ENCODE results near the gene NSD1. TPM values are rescaled to one million over a fixed set of nuclear protein-coding genes. Genes with fewer than 3 reads are reported as not detected.
A peak's percentile ranks its signal among the peaks of the same experiment; 100 is the strongest.

The NSD1 gene
- total and polyA plus RNA-seq, 2 of the 8 experiments (the other 6 are each of a cell fraction or from before 2014, with no cell fraction given), result 22.8 to 168 TPM

DNA sequence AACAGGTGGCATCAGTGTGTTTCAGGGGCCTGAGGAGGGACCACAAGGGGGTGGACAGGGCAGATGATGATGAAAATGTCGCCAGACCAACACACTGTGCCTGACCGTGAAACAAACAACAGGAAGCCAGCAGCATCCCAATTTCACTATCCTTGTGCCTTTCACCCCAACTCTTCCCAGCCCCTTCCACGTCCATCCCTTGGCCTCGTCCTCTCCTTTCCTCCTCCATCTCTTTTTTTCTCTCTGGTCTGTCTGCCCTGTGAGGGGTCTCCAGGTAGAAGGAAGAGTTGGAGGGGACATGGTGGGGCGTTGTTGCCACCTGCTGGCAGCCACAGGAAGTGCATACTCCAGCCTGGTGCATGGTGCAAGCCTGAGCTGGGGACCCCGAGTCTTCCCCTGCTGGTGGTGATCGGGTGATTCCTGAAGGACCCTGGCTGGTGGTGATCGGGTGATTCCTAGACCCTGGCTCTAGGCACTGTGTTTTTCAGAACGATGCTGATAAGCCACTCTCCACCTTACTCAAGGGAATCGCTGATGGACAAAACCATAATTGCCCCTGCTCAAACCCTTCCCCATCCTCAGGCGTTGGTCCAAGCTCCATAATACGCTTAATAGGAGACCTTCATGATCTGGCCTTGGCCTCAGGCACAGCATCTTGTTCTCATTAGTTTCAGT, 21.7 kb upstream of the NSD1 start:
- H3K56ac ChIP-seq (replicated peaks; ENCODE audit: insufficient read length, low read depth, low read length), result no peak overlapping the region
- H3K14ac ChIP-seq (ENCODE audit: insufficient read length), result no peak overlapping the region
- POLR2A ChIA-PET (ENCODE audit: partially characterized antibody), result interaction anchor here (0.6 to 5.7 kb wide), 9 partner anchors 10 to 292 kb away, joined by 3 to 62 read pairs (median 4); partner anchors contain the start of gene NSD1
- no peak overlapping the region for H3K23ac ChIP-seq (ENCODE audit: insufficient read length)
- H3K27me3 ChIP-seq (replicated peaks in 1 of 4; ENCODE audit: control insufficient read depth in 3 of 4, extremely low read depth in 1 of 4, insufficient read depth in 3 of 4, low read length in 3 of 4), result peaks cover 0 to 4% (median 1%) of the 10 kb centered on the region in 4 experiments; a peak in 2 of 7 replicates
- no peak overlapping the region for H3K18ac ChIP-seq (ENCODE audit: extremely low read depth, low read length)
- no peaks in the 10 kb centered on the region for H3K9me3 ChIP-seq (ENCODE audit: insufficient read depth in 2 of 2, low read depth in 1 of 2, low read length in 1 of 2)
- 49% methylated on average over 12 of the region's 12 CpGs; no CpG with 5 or more reads in 1 of the 2 experiments for WGBS, 2 experiments (ENCODE audit: extremely low coverage in 1 of 2, insufficient coverage in 1 of 2, insufficient read length in 1 of 2, insufficient replicate concordance in 2 of 2, low coverage in 1 of 2, low lambda C conversion rate in 2 of 2, missing lambda C conversion rate in 1 of 2)
- H2BK12ac ChIP-seq (ENCODE audit: low read depth, low read length), result peak overlapping the region; percentile 50; the same call in 1 of the 2 replicates
- H3K23me2 ChIP-seq (ENCODE audit: low read depth, low read length), result no peaks in the 10 kb centered on the region
- H4K91ac ChIP-seq (replicated peaks; ENCODE audit: insufficient read length, low read length), result peak overlapping the region; percentile 5
- H2BK15ac ChIP-seq (ENCODE audit: low read length), result 0 out of 2 replicates have a peak overlapping the region, but pooled peaks have one; percentile 18
- H3K4me1 ChIP-seq (replicated peaks in 1 of 4; ENCODE audit: control insufficient read depth in 3 of 4, insufficient read depth in 4 of 4, low read length in 3 of 4), result peaks cover 0 to 4% (median 4%) of the 10 kb centered on the region in 4 experiments; a peak in 3 of 7 replicates
- no peak overlapping the region for H3K9ac ChIP-seq (replicated peaks in 1 of 4; ENCODE audit: extremely low read depth in 1 of 4, low read depth in 3 of 4, low read length in 3 of 4)
- CTCF ChIA-PET (ENCODE audit: partially characterized antibody), result interaction anchor here (0.6 to 11.0 kb wide), 35 partner anchors 10 to 455 kb away, joined by 3 to 170 read pairs (median 5); partner anchors contain the start of genes FGFR4, HK3, MXD3 and ZNF346
- H2AFZ ChIP-seq (ENCODE audit: low read length), result peak overlapping the region; percentile 74
- no peaks in the 10 kb centered on the region for H3K79me1 ChIP-seq (ENCODE audit: low read depth, low read length)
- H3K79me2 ChIP-seq (ENCODE audit: control insufficient read depth in 1 of 2, insufficient read depth in 2 of 2, low read length in 2 of 2), result no peaks in the 10 kb centered on the region
- H4K8ac ChIP-seq (ENCODE audit: extremely low read depth, insufficient read depth, low read length), result no peak overlapping the region; the same call in 1 of the 2 replicates
- no peak overlapping the region; a peak in 1 of 4 replicates for H3K4me2 ChIP-seq (ENCODE audit: insufficient read depth in 1 of 2, low read depth in 2 of 2, low read length in 2 of 2)
- H3K36me3 ChIP-seq (ENCODE audit: control insufficient read depth in 2 of 4, insufficient read depth in 4 of 4, low read length in 3 of 4), result no peaks in the 10 kb centered on the region
- H3K4me3 ChIP-seq (ENCODE audit: extremely low read depth in 1 of 4, insufficient read depth in 2 of 4, low read depth in 3 of 4, low read length in 4 of 4), result no peak overlapping the region
- peak; percentile 76 to 96 for DNase-seq (ENCODE audit: low read depth in 1 of 2, low spot score in 2 of 2)
- FAIRE-seq, result peak; percentile 85
- H2BK5ac ChIP-seq (ENCODE audit: low read depth, low read length), result peak overlapping the region; percentile 73; the same call in 1 of the 2 replicates
- no peak overlapping the region for H2AK5ac ChIP-seq (ENCODE audit: low read depth, low read length)
- H2BK120ac ChIP-seq (replicated peaks; ENCODE audit: low read depth, low read length), result no peak overlapping the region
- H3K27ac ChIP-seq (ENCODE audit: low read depth, low read length), result no peak overlapping the region
- H4K20me1 ChIP-seq (replicated peaks in 1 of 2; ENCODE audit: control insufficient read depth in 1 of 2, insufficient read depth in 2 of 2, low read length in 2 of 2), result no peaks in the 10 kb centered on the region
- no peak overlapping the region for H3K4ac ChIP-seq (replicated peaks; ENCODE audit: insufficient read length, low read depth, low read length)
- peak overlapping the region; percentile 43; the same call in 1 of the 2 replicates for H2BK20ac ChIP-seq (ENCODE audit: low read length)
- no peak overlapping the region for H4K5ac ChIP-seq (ENCODE audit: insufficient read length, low read depth, low read length)
- TF ChIP-seq YY1 (IDR thresholded peaks at IDR 0.05; ENCODE audit: low read depth, low read length), result 0 out of 2 replicates have a peak, but pooled peaks have one; percentile 43
- TF ChIP-seq, protein P1, sequence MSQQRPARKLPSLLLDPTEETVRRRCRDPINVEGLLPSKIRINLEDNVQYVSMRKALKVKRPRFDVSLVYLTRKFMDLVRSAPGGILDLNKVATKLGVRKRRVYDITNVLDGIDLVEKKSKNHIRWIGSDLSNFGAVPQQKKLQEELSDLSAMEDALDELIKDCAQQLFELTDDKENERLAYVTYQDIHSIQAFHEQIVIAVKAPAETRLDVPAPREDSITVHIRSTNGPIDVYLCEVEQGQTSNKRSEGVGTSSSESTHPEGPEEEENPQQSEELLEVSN (IDR thresholded peaks at IDR 0.05), result 0 out of 2 replicates have a peak, but pooled peaks have one; percentile 10
- no peak for TF ChIP-seq CHD1 (IDR thresholded peaks at IDR 0.05; ENCODE audit: low read depth, low read length)
- 0 out of 2 replicates have a peak, but pooled peaks have one; percentile 30 for TF ChIP-seq CEBPB (IDR thresholded peaks at IDR 0.05; ENCODE audit: low read depth, low read length)
- TF ChIP-seq, protein P2, sequence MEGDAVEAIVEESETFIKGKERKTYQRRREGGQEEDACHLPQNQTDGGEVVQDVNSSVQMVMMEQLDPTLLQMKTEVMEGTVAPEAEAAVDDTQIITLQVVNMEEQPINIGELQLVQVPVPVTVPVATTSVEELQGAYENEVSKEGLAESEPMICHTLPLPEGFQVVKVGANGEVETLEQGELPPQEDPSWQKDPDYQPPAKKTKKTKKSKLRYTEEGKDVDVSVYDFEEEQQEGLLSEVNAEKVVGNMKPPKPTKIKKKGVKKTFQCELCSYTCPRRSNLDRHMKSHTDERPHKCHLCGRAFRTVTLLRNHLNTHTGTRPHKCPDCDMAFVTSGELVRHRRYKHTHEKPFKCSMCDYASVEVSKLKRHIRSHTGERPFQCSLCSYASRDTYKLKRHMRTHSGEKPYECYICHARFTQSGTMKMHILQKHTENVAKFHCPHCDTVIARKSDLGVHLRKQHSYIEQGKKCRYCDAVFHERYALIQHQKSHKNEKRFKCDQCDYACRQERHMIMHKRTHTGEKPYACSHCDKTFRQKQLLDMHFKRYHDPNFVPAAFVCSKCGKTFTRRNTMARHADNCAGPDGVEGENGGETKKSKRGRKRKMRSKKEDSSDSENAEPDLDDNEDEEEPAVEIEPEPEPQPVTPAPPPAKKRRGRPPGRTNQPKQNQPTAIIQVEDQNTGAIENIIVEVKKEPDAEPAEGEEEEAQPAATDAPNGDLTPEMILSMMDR (IDR thresholded peaks at IDR 0.05; ENCODE audit: control extremely low read depth in 1 of 3, insufficient read depth in 1 of 3, low read depth in 1 of 3, low read length in 3 of 3), result peak in 2 of 3 experiments; percentile 99 to 100; a peak in 3 of 4 replicates
- TF ChIP-seq, protein P3, sequence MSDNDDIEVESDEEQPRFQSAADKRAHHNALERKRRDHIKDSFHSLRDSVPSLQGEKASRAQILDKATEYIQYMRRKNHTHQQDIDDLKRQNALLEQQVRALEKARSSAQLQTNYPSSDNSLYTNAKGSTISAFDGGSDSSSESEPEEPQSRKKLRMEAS (IDR thresholded peaks at IDR 0.05), result peak; percentile 43; the same call in 1 of the 2 replicates
- no peak for TF ChIP-seq POLR2A (IDR thresholded peaks at IDR 0.05; ENCODE audit: control extremely low read depth in 1 of 2, low read depth in 2 of 2, low read length in 2 of 2)
